ENCODE measurements around the gene AHCYL2. TPM values are rescaled to one million over a fixed set of nuclear protein-coding genes. Genes with fewer than 3 reads are reported as not detected.
"Not testable (repeated sequence)": the region's sequence is repeated elsewhere in the genome, so short reads cannot be mapped to it uniquely, and the experiment has no call there.

Gene AHCYL2
- total RNA-seq, 2 donors from 2014 or later = 11.2 to 13.6 TPM

GRCh38 chr7:129271500-129272355 is 46.9 kb downstream of the AHCYL2 start:
- no peak for DNase-seq (ENCODE audit: low spot score)
- intact Hi-C loops (cut with DNase I) = no loop called here

GRCh38 chr7:129273936-129274335 is 49.1 kb downstream of the AHCYL2 start:
- no peak for DNase-seq (ENCODE audit: low spot score)
- intact Hi-C loops (cut with DNase I) = no loop called here

- no peak for DNase-seq (ENCODE audit: low spot score)
Observed at GRCh38 chr7:129277629-129278028, 52.8 kb downstream of the AHCYL2 start.

GRCh38 chr7:129278688-129279087 is 53.9 kb downstream of the AHCYL2 start:
- intact Hi-C loops (cut with DNase I) = no loop called here
- DNase-seq (ENCODE audit: low spot score) = no peak

More at GRCh38 chr7:129277629-129278028, 52.8 kb downstream of the AHCYL2 start:
- intact Hi-C loops (cut with DNase I) = no loop called here

GRCh38 chr7:129279757-129280156 is 54.9 kb downstream of the AHCYL2 start:
- intact Hi-C loops (cut with DNase I) = no loop called here
- no peak for DNase-seq (ENCODE audit: low spot score)

- intact Hi-C loops (cut with DNase I) = no loop called here
Observed at GRCh38 chr7:129281163-129281562, 56.3 kb downstream of the AHCYL2 start.

GRCh38 chr7:129282865-129283264 is 58.0 kb downstream of the AHCYL2 start:
- DNase-seq (ENCODE audit: low spot score) = no peak
- intact Hi-C loops (cut with DNase I) = no loop called here

More at GRCh38 chr7:129281163-129281562, 56.3 kb downstream of the AHCYL2 start:
- DNase-seq (ENCODE audit: low spot score) = no peak

- intact Hi-C loops (cut with DNase I) = no loop called here
- no peak for DNase-seq (ENCODE audit: low spot score)
Observed at GRCh38 chr7:129283936-129284335, 59.1 kb downstream of the AHCYL2 start.

GRCh38 chr7:129285111-129285510 is 60.3 kb downstream of the AHCYL2 start:
- intact Hi-C loops (cut with DNase I) = no loop called here
- DNase-seq (ENCODE audit: low spot score) = no peak

- DNase-seq (ENCODE audit: low spot score) = no peak
- intact Hi-C loops (cut with DNase I) = no loop called here
Observed at GRCh38 chr7:129292861-129293260, 68.0 kb downstream of the AHCYL2 start.

- DNase-seq (ENCODE audit: low spot score) = no peak
- intact Hi-C loops (cut with DNase I) = loop anchor here in 1 of 2 donors (5.0 kb wide), 1 partner anchor 78 kb away; no protein-coding TSS in a partner anchor
Observed at GRCh38 chr7:129295015-129295423, 70.2 kb downstream of the AHCYL2 start.

GRCh38 chr7:129298268-129298893 is 73.6 kb downstream of the AHCYL2 start:
- no peak for DNase-seq (ENCODE audit: low spot score)

GRCh38 chr7:129299889-129300288 is 75.1 kb downstream of the AHCYL2 start:
- DNase-seq (ENCODE audit: low spot score) = no peak
- intact Hi-C loops (cut with DNase I) = loop anchor here in 1 of 2 donors (5.0 kb wide), 1 partner anchor 83 kb away; no protein-coding TSS in a partner anchor

More at GRCh38 chr7:129298268-129298893, 73.6 kb downstream of the AHCYL2 start:
- intact Hi-C loops (cut with DNase I) = loop anchor here in 1 of 2 donors (5.0 kb wide), 1 partner anchor 81 kb away; no protein-coding TSS in a partner anchor

GRCh38 chr7:129300299-129300698 is 75.5 kb downstream of the AHCYL2 start:
- DNase-seq (ENCODE audit: low spot score); intact Hi-C loops (cut with DNase I): not testable (repeated sequence)

- intact Hi-C loops (cut with DNase I) = no loop called here
- DNase-seq (ENCODE audit: low spot score) = no peak
Observed at GRCh38 chr7:129307592-129307991, 82.8 kb downstream of the AHCYL2 start.

GRCh38 chr7:129308047-129308446 is 83.2 kb downstream of the AHCYL2 start:
- no peak for DNase-seq (ENCODE audit: low spot score)
- intact Hi-C loops (cut with DNase I) = no loop called here

- DNase-seq (ENCODE audit: low spot score) = no peak
- intact Hi-C loops (cut with DNase I) = no loop called here
Observed at GRCh38 chr7:129311429-129311828, 86.6 kb downstream of the AHCYL2 start.

GRCh38 chr7:129313282-129313681 is 88.5 kb downstream of the AHCYL2 start:
- DNase-seq (ENCODE audit: low spot score) = no peak
- intact Hi-C loops (cut with DNase I) = no loop called here

GRCh38 chr7:129315960-129316359 is 91.1 kb downstream of the AHCYL2 start:
- intact Hi-C loops (cut with DNase I) = no loop called here
- DNase-seq (ENCODE audit: low spot score) = no peak

- DNase-seq (ENCODE audit: low spot score) = no peak
- intact Hi-C loops (cut with DNase I) = no loop called here
Observed at GRCh38 chr7:129317450-129317849, 92.6 kb downstream of the AHCYL2 start.

Data from posterior vena cava (tissue), 2 donors.